ENCODE results near the gene LRRC9.

The LRRC9 gene

DNA sequence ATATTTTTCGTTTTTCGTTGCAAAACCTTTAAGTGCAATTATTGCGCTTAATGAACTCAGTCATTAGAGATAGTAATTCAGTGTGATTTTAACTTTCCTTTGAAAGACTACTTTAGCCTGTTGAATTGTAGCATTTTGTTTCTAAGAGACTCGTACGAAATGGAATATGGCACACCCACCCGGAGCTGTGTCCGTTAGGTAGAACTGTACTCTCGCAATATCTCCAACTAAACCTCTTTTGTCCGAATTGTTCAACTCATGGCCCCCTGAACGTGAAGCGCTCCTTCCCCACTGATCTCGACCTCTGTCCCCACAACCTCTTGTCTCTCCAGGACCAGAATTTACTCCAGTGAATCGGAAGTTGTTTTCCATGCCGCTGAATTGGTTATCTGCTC is 172.6 kb downstream of the LRRC9 start:
- POLR2A ChIA-PET = interaction anchor here (0.9 to 1.5 kb wide), 4 partner anchors 69 to 157 kb away, joined by 3 to 9 read pairs (median 4); partner anchors contain the start of genes DHRS7 and PPM1A
- peak overlapping the region; percentile 64 for H3K4me3 ChIP-seq (ENCODE audit: low read depth, low read length)
- CTCF ChIA-PET = no interaction called here
- no peaks in the 10 kb centered on the region for H3K9me3 ChIP-seq (ENCODE audit: control insufficient read depth, insufficient read depth, low read depth, low read length)
- peak overlapping the region; percentile 98 for H3K27ac ChIP-seq (ENCODE audit: extremely low read depth, low read depth, low read length)
- TF ChIP-seq ZNF514 (tag by site-specific recombination; IDR thresholded peaks at IDR 0.05) (no peak), SCRT2 (tag by site-specific recombination; IDR thresholded peaks at IDR 0.05) (peak; percentile 78), ZNF184 (tag by site-specific recombination; IDR thresholded peaks at IDR 0.05) (no peak), ZNF529 (tag by site-specific recombination; IDR thresholded peaks at IDR 0.05; ENCODE audit: insufficient replicate concordance) (no peak), EGR2 (tag by site-specific recombination; IDR thresholded peaks at IDR 0.05; ENCODE audit: low read depth) (no peak)
- peaks cover 0 to 6% of the 10 kb centered on the region in 2 experiments; a peak in 1 of 3 replicates for H3K36me3 ChIP-seq (ENCODE audit: control insufficient read depth in 2 of 2, insufficient read depth in 1 of 2, low read length in 2 of 2)
- peaks cover 19% of the 10 kb centered on the region for H3K4me1 ChIP-seq (ENCODE audit: control insufficient read depth, insufficient read depth, low read length)

DNA sequence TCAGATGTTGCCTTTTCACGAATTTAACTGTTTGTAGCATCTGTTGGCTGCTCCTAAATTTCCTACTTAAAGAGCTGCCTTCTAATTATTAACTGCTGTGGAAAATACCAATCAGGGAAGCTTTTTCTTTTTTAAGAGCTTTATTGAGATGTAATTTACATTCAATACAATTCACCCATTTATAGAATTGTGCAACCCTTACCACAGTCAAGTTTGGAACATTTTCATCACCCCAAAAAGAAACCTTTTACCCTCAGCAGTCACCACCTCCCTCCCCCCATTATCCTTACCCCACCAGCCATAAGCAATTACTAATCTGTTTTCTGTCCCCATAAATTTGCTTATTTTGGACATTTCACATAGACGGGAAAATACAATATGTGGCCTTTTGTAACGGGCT is 173.1 kb downstream of the LRRC9 start:
- Histone ChIP-seq H3K4me1 (ENCODE audit: control insufficient read depth, insufficient read depth, low read length) (peaks cover 19% of the 10 kb centered on the region), H3K4me3 (ENCODE audit: low read depth, low read length) (peak overlapping the region; percentile 64), H3K36me3 (ENCODE audit: control insufficient read depth in 2 of 2, insufficient read depth in 1 of 2, low read length in 2 of 2) (peaks cover 0 to 12% of the 10 kb centered on the region in 2 experiments; a peak in 1 of 3 replicates), H3K9me3 (ENCODE audit: control insufficient read depth, insufficient read depth, low read depth, low read length) (no peaks in the 10 kb centered on the region), H3K27ac (ENCODE audit: extremely low read depth, low read depth, low read length) (peak overlapping the region; percentile 98; the same call in 1 of the 2 replicates)
- ChIA-PET CTCF (no interaction called here), POLR2A (interaction anchor here (1.5 kb wide), 1 partner anchor 156 kb away, joined by 9 read pairs; the partner anchor contains the start of gene PPM1A)
- TF ChIP-seq MZF1 (tag by site-specific recombination; IDR thresholded peaks at IDR 0.05; ENCODE audit: borderline replicate concordance) = no peak
- TF ChIP-seq, protein P1, sequence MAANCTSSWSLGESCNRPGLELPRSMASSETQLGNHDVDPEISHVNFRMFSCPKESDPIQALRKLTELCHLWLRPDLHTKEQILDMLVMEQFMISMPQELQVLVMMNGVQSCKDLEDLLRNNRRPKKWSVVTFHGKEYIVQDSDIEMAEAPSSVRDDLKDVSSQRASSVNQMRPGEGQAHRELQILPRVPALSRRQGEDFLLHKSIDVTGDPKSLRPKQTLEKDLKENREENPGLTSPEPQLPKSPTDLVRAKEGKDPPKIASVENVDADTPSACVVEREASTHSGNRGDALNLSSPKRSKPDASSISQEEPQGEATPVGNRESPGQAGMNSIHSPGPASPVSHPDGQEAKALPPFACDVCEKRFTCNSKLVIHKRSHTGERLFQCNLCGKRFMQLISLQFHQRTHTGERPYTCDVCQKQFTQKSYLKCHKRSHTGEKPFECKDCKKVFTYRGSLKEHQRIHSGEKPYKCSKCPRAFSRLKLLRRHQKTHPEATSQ (tag by site-specific recombination; IDR thresholded peaks at IDR 0.05) = no peak
- TF ChIP-seq, protein P2, sequence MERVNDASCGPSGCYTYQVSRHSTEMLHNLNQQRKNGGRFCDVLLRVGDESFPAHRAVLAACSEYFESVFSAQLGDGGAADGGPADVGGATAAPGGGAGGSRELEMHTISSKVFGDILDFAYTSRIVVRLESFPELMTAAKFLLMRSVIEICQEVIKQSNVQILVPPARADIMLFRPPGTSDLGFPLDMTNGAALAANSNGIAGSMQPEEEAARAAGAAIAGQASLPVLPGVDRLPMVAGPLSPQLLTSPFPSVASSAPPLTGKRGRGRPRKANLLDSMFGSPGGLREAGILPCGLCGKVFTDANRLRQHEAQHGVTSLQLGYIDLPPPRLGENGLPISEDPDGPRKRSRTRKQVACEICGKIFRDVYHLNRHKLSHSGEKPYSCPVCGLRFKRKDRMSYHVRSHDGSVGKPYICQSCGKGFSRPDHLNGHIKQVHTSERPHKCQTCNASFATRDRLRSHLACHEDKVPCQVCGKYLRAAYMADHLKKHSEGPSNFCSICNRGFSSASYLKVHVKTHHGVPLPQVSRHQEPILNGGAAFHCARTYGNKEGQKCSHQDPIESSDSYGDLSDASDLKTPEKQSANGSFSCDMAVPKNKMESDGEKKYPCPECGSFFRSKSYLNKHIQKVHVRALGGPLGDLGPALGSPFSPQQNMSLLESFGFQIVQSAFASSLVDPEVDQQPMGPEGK (tag by site-specific recombination; IDR thresholded peaks at IDR 0.05) = no peak
- TF ChIP-seq ZNF514 (tag by site-specific recombination; IDR thresholded peaks at IDR 0.05) = no peak
- TF ChIP-seq ZNF23 (tag by site-specific recombination; IDR thresholded peaks at IDR 0.05; ENCODE audit: borderline replicate concordance) = no peak
- TF ChIP-seq ZNF174 (tag by site-specific recombination; IDR thresholded peaks at IDR 0.05) = no peak
- no peak for TF ChIP-seq KLF7 (tag by site-specific recombination; IDR thresholded peaks at IDR 0.05; ENCODE audit: borderline replicate concordance)
- TF ChIP-seq KLF16 (tag by site-specific recombination; IDR thresholded peaks at IDR 0.05) = no peak
- no peak for TF ChIP-seq GFI1B (tag by site-specific recombination; IDR thresholded peaks at IDR 0.05)
- no peak for TF ChIP-seq ZNF146 (tag by site-specific recombination; IDR thresholded peaks at IDR 0.05)
- no peak for TF ChIP-seq ZNF133 (tag by site-specific recombination; IDR thresholded peaks at IDR 0.05)
- TF ChIP-seq, protein P3, sequence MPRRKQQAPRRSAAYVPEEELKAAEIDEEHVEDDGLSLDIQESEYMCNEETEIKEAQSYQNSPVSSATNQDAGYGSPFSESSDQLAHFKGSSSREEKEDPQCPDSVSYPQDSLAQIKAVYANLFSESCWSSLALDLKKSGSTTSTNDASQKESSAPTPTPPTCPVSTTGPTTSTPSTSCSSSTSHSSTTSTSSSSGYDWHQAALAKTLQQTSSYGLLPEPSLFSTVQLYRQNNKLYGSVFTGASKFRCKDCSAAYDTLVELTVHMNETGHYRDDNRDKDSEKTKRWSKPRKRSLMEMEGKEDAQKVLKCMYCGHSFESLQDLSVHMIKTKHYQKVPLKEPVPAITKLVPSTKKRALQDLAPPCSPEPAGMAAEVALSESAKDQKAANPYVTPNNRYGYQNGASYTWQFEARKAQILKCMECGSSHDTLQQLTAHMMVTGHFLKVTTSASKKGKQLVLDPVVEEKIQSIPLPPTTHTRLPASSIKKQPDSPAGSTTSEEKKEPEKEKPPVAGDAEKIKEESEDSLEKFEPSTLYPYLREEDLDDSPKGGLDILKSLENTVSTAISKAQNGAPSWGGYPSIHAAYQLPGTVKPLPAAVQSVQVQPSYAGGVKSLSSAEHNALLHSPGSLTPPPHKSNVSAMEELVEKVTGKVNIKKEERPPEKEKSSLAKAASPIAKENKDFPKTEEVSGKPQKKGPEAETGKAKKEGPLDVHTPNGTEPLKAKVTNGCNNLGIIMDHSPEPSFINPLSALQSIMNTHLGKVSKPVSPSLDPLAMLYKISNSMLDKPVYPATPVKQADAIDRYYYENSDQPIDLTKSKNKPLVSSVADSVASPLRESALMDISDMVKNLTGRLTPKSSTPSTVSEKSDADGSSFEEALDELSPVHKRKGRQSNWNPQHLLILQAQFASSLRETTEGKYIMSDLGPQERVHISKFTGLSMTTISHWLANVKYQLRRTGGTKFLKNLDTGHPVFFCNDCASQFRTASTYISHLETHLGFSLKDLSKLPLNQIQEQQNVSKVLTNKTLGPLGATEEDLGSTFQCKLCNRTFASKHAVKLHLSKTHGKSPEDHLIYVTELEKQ (tag by site-specific recombination; IDR thresholded peaks at IDR 0.05; ENCODE audit: borderline replicate concordance) = no peak
- no peak for TF ChIP-seq ZNF341 (tag by site-specific recombination; IDR thresholded peaks at IDR 0.05; ENCODE audit: low read depth)
- no peak for TF ChIP-seq MYNN (tag by site-specific recombination; IDR thresholded peaks at IDR 0.05; ENCODE audit: borderline replicate concordance)
- no peak for TF ChIP-seq ZNF16 (tag by site-specific recombination; IDR thresholded peaks at IDR 0.05; ENCODE audit: low read depth)
- TF ChIP-seq SP2 (tag by site-specific recombination; IDR thresholded peaks at IDR 0.05) = no peak
- TF ChIP-seq, protein P4, sequence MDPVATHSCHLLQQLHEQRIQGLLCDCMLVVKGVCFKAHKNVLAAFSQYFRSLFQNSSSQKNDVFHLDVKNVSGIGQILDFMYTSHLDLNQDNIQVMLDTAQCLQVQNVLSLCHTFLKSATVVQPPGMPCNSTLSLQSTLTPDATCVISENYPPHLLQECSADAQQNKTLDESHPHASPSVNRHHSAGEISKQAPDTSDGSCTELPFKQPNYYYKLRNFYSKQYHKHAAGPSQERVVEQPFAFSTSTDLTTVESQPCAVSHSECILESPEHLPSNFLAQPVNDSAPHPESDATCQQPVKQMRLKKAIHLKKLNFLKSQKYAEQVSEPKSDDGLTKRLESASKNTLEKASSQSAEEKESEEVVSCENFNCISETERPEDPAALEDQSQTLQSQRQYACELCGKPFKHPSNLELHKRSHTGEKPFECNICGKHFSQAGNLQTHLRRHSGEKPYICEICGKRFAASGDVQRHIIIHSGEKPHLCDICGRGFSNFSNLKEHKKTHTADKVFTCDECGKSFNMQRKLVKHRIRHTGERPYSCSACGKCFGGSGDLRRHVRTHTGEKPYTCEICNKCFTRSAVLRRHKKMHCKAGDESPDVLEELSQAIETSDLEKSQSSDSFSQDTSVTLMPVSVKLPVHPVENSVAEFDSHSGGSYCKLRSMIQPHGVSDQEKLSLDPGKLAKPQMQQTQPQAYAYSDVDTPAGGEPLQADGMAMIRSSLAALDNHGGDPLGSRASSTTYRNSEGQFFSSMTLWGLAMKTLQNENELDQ (tag by site-specific recombination; IDR thresholded peaks at IDR 0.05; ENCODE audit: low read depth) = no peak
- TF ChIP-seq ZNF664 (tag by site-specific recombination; IDR thresholded peaks at IDR 0.05) = no peak
